ENCODE measurements around the gene DUSP15. TPM values are rescaled to one million over a fixed set of nuclear protein-coding genes. Genes with fewer than 3 reads are reported as not detected.

The DUSP15 gene
- total and polyA plus RNA-seq, 9 of the 15 experiments (the other 6 are each of a cell fraction or from before 2014, with no cell fraction given): 0.34 TPM; not detected in 8

DNA sequence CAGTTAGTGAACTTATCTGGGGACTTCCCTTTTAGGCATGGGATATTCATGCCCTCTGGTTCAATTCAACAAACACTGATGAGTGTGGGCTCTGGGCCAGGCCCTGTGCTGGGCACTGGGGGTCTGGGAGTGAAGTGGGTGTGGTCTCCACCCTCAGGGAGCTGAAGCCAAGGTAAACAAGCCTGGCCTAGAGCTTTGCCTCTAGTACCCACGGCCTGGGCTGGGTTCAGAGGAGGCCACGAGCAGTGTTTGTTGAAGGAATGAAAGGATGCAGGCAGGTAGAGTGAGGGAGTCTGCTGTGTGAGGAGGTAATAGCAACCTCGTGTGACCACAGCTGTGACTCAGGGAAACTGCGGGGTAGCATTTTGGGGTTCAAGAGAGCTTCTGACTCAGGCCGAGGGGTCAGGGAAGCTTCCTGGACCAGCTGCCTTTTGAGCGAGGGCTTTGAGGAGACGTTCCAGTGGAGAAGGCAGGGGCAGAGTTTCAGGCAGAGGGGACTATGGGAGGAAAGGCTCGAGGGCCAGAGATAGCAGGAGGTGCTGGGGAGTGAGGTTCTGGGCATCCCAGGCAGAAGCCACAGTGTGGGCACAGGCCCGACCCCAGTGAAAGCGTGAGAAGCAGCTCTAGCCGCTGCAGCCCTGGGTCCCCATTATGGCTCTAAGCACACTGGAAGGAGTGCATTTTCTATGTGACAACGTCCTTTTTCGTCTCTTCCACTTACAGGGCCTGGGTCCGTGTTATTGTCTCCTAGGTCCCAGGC lies 45.6 kb downstream of the DUSP15 start (continued):
- TF ChIP-seq, protein P1, sequence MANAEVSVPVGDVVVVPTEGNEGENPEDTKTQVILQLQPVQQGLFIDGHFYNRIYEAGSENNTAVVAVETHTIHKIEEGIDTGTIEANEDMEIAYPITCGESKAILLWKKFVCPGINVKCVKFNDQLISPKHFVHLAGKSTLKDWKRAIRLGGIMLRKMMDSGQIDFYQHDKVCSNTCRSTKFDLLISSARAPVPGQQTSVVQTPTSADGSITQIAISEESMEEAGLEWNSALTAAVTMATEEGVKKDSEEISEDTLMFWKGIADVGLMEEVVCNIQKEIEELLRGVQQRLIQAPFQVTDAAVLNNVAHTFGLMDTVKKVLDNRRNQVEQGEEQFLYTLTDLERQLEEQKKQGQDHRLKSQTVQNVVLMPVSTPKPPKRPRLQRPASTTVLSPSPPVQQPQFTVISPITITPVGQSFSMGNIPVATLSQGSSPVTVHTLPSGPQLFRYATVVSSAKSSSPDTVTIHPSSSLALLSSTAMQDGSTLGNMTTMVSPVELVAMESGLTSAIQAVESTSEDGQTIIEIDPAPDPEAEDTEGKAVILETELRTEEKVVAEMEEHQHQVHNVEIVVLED (CRISPR knock-in tag; IDR thresholded peaks at IDR 0.05): no peak
- no peak for TF ChIP-seq ILK (tag; IDR thresholded peaks at IDR 0.05; ENCODE audit: borderline replicate concordance, low read depth)

GRCh38 chr20:31824125-31824485 lies 46.2 kb downstream of the DUSP15 start:
- H3K27ac ChIP-seq (ENCODE audit: extremely low read depth, low read depth, low read length): no peak overlapping the region
- H3K4me3 ChIP-seq: no peak overlapping the region
- no peak for FAIRE-seq
- no peak overlapping the region for H2AFZ ChIP-seq (ENCODE audit: low read depth, low read length)
- CTCF ChIA-PET (ENCODE audit: low intra/inter-chr PET ratio): interaction anchor here (1.1 to 2.5 kb wide), 2 partner anchors 23 to 271 kb away, joined by 3 to 18 read pairs; no protein-coding TSS in a partner anchor
- peaks cover 0 to 10% of the 10 kb centered on the region in 2 experiments; a peak in 3 of 5 replicates for H3K4me1 ChIP-seq (replicated peaks in 1 of 2; ENCODE audit: control insufficient read depth in 2 of 2, insufficient read depth in 2 of 2, low read length in 2 of 2)
- no peaks in the 10 kb centered on the region for H3K9me1 ChIP-seq (ENCODE audit: control insufficient read depth, insufficient read depth, low read length)
- no peaks in the 10 kb centered on the region for H3K79me2 ChIP-seq (ENCODE audit: control insufficient read depth, insufficient read depth, low read length)
- no peaks in the 10 kb centered on the region for H3K36me3 ChIP-seq (ENCODE audit: control insufficient read depth, insufficient read depth, low read length)
- H3K4me2 ChIP-seq (ENCODE audit: insufficient read depth, low read length): no peak overlapping the region
- no TSS peak for BruUV-seq (replicated peaks)
- ATAC-seq: no peak
- in situ Hi-C loops (cut with MboI) (no loop called here), intact Hi-C loops (cut with micrococcal nuclease) (loop anchor here (10.0 kb wide), 2 partner anchors 211 to 831 kb away; no protein-coding TSS in a partner anchor)
- 52% methylated on average over 4 of the region's 4 CpGs for WGBS (ENCODE audit: insufficient coverage, low coverage, missing lambda C conversion rate)
- H3K27me3 ChIP-seq (ENCODE audit: control insufficient read depth in 2 of 2, insufficient read depth in 2 of 2, low read length in 2 of 2): peaks cover 11 to 16% of the 10 kb centered on the region in 2 experiments; a peak in 3 of 5 replicates
- DNase-seq (ENCODE audit: extremely low read depth in 1 of 4, low spot score in 3 of 4): no peak
- H4K20me1 ChIP-seq (replicated peaks; ENCODE audit: control insufficient read depth, insufficient read depth, low read length): peaks cover 7% of the 10 kb centered on the region; the same call in 1 of the 2 replicates
- H3K9me3 ChIP-seq (replicated peaks; ENCODE audit: control insufficient read depth, insufficient read depth, low read depth, low read length): no peaks in the 10 kb centered on the region
- H3K9ac ChIP-seq (ENCODE audit: insufficient read depth in 1 of 2, low read depth in 2 of 2, low read length in 2 of 2): no peak overlapping the region
- POLR2A ChIA-PET: interaction anchor here (0.6 kb wide), 2 partner anchors 16 to 248 kb away, joined by 3 to 5 read pairs; no protein-coding TSS in a partner anchor
- TF ChIP-seq SIX5 (IDR thresholded peaks at IDR 0.05; ENCODE audit: borderline replicate concordance in 1 of 2, insufficient read depth in 1 of 2, low read depth in 1 of 2, low read length in 2 of 2) (no peak), LARP7 (IDR thresholded peaks at IDR 0.05) (no peak), ZBTB2 (IDR thresholded peaks at IDR 0.05) (no peak), BACH1 (tag; IDR thresholded peaks at IDR 0.05) (no peak), TCF3 (CRISPR knock-in tag; IDR thresholded peaks at IDR 0.05) (no peak), NBN (IDR thresholded peaks at IDR 0.05; ENCODE audit: low read depth) (no peak), GTF2A2 (tag; IDR thresholded peaks at IDR 0.05) (no peak), MTA2 (IDR thresholded peaks at IDR 0.05; ENCODE audit: low read depth) (no peak), CLOCK (CRISPR knock-in tag; IDR thresholded peaks at IDR 0.05; ENCODE audit: borderline replicate concordance) (no peak), IRF2 (CRISPR knock-in tag; IDR thresholded peaks at IDR 0.05) (no peak), ZNF239 (CRISPR knock-in tag; IDR thresholded peaks at IDR 0.05) (no peak), CHD2 (IDR thresholded peaks at IDR 0.05; ENCODE audit: low read depth, low read length) (no peak), ZBED1 (IDR thresholded peaks at IDR 0.05) (no peak), EHMT2 (IDR thresholded peaks at IDR 0.05) (no peak), MEF2D (tag; conservative IDR thresholded peaks at IDR 0.05; ENCODE audit: low read depth) (no peak)
